ENCODE data around the gene ATG5. TPM values are rescaled to one million over a fixed set of nuclear protein-coding genes. Genes with fewer than 3 reads are reported as not detected.

ATG5 gene
- total and polyA plus RNA-seq, 2 experiments from 2014 or later, result 31.6 to 48.2 TPM

DNA sequence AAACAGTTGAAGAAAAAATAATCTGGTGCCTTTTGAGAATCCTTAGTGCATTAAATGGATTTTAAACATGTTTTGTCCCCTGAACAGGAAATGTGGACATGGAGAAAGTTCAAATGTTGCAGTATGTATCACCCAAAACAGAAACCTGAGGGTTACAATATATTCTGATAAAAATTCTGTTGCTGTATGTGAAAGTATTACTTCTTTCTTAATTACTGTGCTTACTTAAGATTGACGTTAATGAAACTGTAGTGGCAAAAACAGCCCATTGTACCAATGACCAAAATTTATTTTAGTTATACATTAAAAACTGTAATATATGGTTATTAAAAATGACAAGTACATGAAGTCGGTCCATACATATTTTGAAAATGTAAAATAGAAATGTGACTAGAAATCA, 138.8 kb downstream of the ATG5 start:
- Mint-ChIP-seq H3K4me3 (no peak overlapping the region), H3K36me3 (ENCODE audit: low read depth) (no peaks in the 10 kb centered on the region; the same call in 2 of the 3 replicates), H3K9me3 (no peaks in the 10 kb centered on the region), H3K27ac (no peak overlapping the region; the same call in 1 of the 2 replicates), H3K27me3 (ENCODE audit: insufficient read depth, low read depth, poor library complexity) (peaks cover 2% of the 10 kb centered on the region), H3K4me1 (peaks cover 7% of the 10 kb centered on the region)
- Histone ChIP-seq H3K4me3 (no peak overlapping the region), H3K4me1 (ENCODE audit: insufficient read depth) (peaks cover 8% of the 10 kb centered on the region), H3K27ac (ENCODE audit: low read depth) (no peak overlapping the region), H3K9me2 (ENCODE audit: insufficient read depth) (no peaks in the 10 kb centered on the region), H4K20me1 (replicated peaks; ENCODE audit: insufficient read depth) (no peaks in the 10 kb centered on the region), H3K4me2 (no peak overlapping the region), H3K36me3 (ENCODE audit: insufficient read depth) (no peaks in the 10 kb centered on the region), H2AFZ (no peak overlapping the region), H3K27me3 (ENCODE audit: insufficient read depth) (no peaks in the 10 kb centered on the region), H3F3A (replicated peaks; ENCODE audit: low read depth) (no peaks in the 10 kb centered on the region), H3K79me2 (replicated peaks; ENCODE audit: insufficient read depth) (no peaks in the 10 kb centered on the region)
- ATAC-seq (no peak), DNase-seq (ENCODE audit: low spot score) (no peak)
- TF ChIP-seq EZH2 (IDR thresholded peaks at IDR 0.05; ENCODE audit: low read depth, unreplicated experiment) (no peak), JUNB (IDR thresholded peaks at IDR 0.05; ENCODE audit: unreplicated experiment) (no peak), STAT1 (IDR thresholded peaks at IDR 0.05; ENCODE audit: unreplicated experiment) (no peak), ZNF114 (CRISPR knock-in tag; IDR thresholded peaks at IDR 0.05) (no peak), CREB1 (CRISPR knock-in tag; IDR thresholded peaks at IDR 0.05; ENCODE audit: low read depth) (no peak), ZNF331 (CRISPR knock-in tag; IDR thresholded peaks at IDR 0.05; ENCODE audit: low read depth) (no peak), EZH2phosphoT487 (IDR thresholded peaks at IDR 0.05; ENCODE audit: unreplicated experiment) (no peak), NANOG (IDR thresholded peaks at IDR 0.05; ENCODE audit: borderline replicate concordance) (no peak), POLR2AphosphoS5 (IDR thresholded peaks at IDR 0.05; ENCODE audit: low read depth) (no peak)
- TF ChIP-seq, protein P1, sequence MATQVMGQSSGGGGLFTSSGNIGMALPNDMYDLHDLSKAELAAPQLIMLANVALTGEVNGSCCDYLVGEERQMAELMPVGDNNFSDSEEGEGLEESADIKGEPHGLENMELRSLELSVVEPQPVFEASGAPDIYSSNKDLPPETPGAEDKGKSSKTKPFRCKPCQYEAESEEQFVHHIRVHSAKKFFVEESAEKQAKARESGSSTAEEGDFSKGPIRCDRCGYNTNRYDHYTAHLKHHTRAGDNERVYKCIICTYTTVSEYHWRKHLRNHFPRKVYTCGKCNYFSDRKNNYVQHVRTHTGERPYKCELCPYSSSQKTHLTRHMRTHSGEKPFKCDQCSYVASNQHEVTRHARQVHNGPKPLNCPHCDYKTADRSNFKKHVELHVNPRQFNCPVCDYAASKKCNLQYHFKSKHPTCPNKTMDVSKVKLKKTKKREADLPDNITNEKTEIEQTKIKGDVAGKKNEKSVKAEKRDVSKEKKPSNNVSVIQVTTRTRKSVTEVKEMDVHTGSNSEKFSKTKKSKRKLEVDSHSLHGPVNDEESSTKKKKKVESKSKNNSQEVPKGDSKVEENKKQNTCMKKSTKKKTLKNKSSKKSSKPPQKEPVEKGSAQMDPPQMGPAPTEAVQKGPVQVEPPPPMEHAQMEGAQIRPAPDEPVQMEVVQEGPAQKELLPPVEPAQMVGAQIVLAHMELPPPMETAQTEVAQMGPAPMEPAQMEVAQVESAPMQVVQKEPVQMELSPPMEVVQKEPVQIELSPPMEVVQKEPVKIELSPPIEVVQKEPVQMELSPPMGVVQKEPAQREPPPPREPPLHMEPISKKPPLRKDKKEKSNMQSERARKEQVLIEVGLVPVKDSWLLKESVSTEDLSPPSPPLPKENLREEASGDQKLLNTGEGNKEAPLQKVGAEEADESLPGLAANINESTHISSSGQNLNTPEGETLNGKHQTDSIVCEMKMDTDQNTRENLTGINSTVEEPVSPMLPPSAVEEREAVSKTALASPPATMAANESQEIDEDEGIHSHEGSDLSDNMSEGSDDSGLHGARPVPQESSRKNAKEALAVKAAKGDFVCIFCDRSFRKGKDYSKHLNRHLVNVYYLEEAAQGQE (IDR thresholded peaks at IDR 0.05; ENCODE audit: unreplicated experiment), result no peak
- TF ChIP-seq, protein P2, sequence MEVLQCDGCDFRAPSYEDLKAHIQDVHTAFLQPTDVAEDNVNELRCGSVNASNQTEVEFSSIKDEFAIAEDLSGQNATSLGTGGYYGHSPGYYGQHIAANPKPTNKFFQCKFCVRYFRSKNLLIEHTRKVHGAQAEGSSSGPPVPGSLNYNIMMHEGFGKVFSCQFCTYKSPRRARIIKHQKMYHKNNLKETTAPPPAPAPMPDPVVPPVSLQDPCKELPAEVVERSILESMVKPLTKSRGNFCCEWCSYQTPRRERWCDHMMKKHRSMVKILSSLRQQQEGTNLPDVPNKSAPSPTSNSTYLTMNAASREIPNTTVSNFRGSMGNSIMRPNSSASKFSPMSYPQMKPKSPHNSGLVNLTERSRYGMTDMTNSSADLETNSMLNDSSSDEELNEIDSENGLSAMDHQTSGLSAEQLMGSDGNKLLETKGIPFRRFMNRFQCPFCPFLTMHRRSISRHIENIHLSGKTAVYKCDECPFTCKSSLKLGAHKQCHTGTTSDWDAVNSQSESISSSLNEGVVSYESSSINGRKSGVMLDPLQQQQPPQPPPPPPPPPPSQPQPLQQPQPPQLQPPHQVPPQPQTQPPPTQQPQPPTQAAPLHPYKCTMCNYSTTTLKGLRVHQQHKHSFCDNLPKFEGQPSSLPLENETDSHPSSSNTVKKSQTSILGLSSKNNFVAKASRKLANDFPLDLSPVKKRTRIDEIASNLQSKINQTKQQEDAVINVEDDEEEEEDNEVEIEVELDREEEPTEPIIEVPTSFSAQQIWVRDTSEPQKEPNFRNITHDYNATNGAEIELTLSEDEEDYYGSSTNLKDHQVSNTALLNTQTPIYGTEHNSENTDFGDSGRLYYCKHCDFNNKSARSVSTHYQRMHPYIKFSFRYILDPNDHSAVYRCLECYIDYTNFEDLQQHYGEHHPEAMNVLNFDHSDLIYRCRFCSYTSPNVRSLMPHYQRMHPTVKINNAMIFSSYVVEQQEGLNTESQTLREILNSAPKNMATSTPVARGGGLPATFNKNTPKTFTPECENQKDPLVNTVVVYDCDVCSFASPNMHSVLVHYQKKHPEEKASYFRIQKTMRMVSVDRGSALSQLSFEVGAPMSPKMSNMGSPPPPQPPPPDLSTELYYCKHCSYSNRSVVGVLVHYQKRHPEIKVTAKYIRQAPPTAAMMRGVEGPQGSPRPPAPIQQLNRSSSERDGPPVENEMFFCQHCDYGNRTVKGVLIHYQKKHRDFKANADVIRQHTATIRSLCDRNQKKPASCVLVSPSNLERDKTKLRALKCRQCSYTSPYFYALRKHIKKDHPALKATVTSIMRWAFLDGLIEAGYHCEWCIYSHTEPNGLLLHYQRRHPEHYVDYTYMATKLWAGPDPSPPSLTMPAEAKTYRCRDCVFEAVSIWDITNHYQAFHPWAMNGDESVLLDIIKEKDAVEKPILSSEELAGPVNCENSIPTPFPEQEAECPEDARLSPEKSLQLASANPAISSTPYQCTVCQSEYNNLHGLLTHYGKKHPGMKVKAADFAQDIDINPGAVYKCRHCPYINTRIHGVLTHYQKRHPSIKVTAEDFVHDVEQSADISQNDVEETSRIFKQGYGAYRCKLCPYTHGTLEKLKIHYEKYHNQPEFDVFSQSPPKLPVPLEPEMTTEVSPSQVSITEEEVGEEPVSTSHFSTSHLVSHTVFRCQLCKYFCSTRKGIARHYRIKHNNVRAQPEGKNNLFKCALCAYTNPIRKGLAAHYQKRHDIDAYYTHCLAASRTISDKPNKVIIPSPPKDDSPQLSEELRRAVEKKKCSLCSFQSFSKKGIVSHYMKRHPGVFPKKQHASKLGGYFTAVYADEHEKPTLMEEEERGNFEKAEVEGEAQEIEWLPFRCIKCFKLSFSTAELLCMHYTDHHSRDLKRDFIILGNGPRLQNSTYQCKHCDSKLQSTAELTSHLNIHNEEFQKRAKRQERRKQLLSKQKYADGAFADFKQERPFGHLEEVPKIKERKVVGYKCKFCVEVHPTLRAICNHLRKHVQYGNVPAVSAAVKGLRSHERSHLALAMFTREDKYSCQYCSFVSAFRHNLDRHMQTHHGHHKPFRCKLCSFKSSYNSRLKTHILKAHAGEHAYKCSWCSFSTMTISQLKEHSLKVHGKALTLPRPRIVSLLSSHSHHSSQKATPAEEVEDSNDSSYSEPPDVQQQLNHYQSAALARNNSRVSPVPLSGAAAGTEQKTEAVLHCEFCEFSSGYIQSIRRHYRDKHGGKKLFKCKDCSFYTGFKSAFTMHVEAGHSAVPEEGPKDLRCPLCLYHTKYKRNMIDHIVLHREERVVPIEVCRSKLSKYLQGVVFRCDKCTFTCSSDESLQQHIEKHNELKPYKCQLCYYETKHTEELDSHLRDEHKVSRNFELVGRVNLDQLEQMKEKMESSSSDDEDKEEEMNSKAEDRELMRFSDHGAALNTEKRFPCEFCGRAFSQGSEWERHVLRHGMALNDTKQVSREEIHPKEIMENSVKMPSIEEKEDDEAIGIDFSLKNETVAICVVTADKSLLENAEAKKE (CRISPR knock-in tag; IDR thresholded peaks at IDR 0.05), result no peak
- TF ChIP-seq, protein P3, sequence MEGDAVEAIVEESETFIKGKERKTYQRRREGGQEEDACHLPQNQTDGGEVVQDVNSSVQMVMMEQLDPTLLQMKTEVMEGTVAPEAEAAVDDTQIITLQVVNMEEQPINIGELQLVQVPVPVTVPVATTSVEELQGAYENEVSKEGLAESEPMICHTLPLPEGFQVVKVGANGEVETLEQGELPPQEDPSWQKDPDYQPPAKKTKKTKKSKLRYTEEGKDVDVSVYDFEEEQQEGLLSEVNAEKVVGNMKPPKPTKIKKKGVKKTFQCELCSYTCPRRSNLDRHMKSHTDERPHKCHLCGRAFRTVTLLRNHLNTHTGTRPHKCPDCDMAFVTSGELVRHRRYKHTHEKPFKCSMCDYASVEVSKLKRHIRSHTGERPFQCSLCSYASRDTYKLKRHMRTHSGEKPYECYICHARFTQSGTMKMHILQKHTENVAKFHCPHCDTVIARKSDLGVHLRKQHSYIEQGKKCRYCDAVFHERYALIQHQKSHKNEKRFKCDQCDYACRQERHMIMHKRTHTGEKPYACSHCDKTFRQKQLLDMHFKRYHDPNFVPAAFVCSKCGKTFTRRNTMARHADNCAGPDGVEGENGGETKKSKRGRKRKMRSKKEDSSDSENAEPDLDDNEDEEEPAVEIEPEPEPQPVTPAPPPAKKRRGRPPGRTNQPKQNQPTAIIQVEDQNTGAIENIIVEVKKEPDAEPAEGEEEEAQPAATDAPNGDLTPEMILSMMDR (conservative IDR thresholded peaks at IDR 0.05; ENCODE audit: low read depth in 2 of 2), result no peak
- TF ChIP-seq, protein P4, sequence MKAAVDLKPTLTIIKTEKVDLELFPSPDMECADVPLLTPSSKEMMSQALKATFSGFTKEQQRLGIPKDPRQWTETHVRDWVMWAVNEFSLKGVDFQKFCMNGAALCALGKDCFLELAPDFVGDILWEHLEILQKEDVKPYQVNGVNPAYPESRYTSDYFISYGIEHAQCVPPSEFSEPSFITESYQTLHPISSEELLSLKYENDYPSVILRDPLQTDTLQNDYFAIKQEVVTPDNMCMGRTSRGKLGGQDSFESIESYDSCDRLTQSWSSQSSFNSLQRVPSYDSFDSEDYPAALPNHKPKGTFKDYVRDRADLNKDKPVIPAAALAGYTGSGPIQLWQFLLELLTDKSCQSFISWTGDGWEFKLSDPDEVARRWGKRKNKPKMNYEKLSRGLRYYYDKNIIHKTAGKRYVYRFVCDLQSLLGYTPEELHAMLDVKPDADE (IDR thresholded peaks at IDR 0.05), result no peak
